Sigmoid colon (tissue), 7 donors: ENCODE measurements around the gene IQSEC2. TPM values are rescaled to one million over a fixed set of nuclear protein-coding genes. Genes with fewer than 3 reads are reported as not detected.

Experiments used
- DNase-seq: peaks from one replicate; pipeline ENCODE4 v3.0.0-alpha.2; 2019
- H3K27ac ChIP-seq, 4 donors: fragments of 200-600 bp; sonication (generic); one replicate each; pipeline ENCODE4 v1.5.1; 2016 to 2019; ENCODE audit warnings: mild to moderate bottlenecking in 1 of 4
- H3K27me3 ChIP-seq, 3 donors: fragments of 200-600 bp; sonication (generic); one replicate each; pipeline ENCODE4 v1.5.1; 2019; ENCODE audit warnings: mild to moderate bottlenecking in 1 of 3
- H3K36me3 ChIP-seq, 4 donors: fragments of 200-600 bp; sonication (generic); one replicate each; pipeline ENCODE4 v1.5.1; 2016 to 2019
- H3K4me1 ChIP-seq, 4 donors: fragments of 200-600 bp; sonication (generic); one replicate each; pipeline ENCODE4 v1.5.1; 2017 to 2019
- H3K4me3 ChIP-seq, 4 donors: fragments of 200-600 bp; sonication (generic); one replicate each; pipeline ENCODE4 v1.5.1; 2017 to 2019; ENCODE audit warnings: mild to moderate bottlenecking in 2 of 4, moderate library complexity in 1 of 4
- H3K9me3 ChIP-seq, 4 donors: fragments of 200-600 bp in 3 of 4; sonication (generic) in 3 of 4; one replicate each; pipeline versions ENCODE4 v1.5.1 to v1.6.1; 2013 to 2019
- EP300 ChIP-seq, 4 donors: sonication (generic); formaldehyde crosslinking; IDR thresholded peaks; one replicate each; pipeline ENCODE4 v1.6.1; 2017; ENCODE audit warnings: antibody characterized with exemption in 4 of 4
- POLR2A ChIP-seq, 2 donors: fragments of 450-650 bp; IDR thresholded peaks; one replicate each; pipeline ENCODE4 v1.6.1; 2016; ENCODE audit warnings: antibody characterized with exemption in 2 of 2, mild to moderate bottlenecking in 2 of 2, moderate library complexity in 2 of 2
- POLR2AphosphoS5 ChIP-seq, 4 donors: sonication (generic); formaldehyde crosslinking; IDR thresholded peaks; one replicate each; pipeline ENCODE4 v1.6.1; 2017; ENCODE audit warnings: antibody characterized with exemption in 4 of 4
- WGBS, 2 donors: extraction: QIAGEN DNeasy Blood & Tissue Kit; methylation state at CpG; one replicate each; pipeline ENCODE4 v1.1.7; 2013; 5-methylcytosine and 5-hydroxymethylcytosine counted together
- intact Hi-C: fragments of 100-400 bp; cut with DNase I; formaldehyde crosslinking; loops from one replicate; pipeline ENCODE4 v1.15.1; 2023
- polyA plus RNA-seq, 3 donors: library from polyadenylated mRNA; stranded (reverse); fragments of 200-250 nt; gene quantifications; one replicate each; pipeline ENCODE4 v1.2.3, GENCODE V29; 2013
- total RNA-seq, 4 donors: library from RNA; depleted of rRNA; stranded (reverse); fragments of >200 nt; gene quantifications; one replicate each; pipeline ENCODE4 v1.1.0, GENCODE V29; 2016
- TF ChIP-seq, protein P1 (sequence below), 4 experiments: fragments of 450-650 bp in 3 of 4; fragments of 200-600 bp in 1 of 4; IDR thresholded peaks; one replicate each; pipeline ENCODE4 v1.5.1; 2016 to 2019; ENCODE audit warnings: antibody characterized with exemption in 4 of 4, mild to moderate bottlenecking in 3 of 4, moderate library complexity in 2 of 4
- donor health status: healthy with polysubstance abuse.
- donor health status: Bipolar disorder and iron deficiency.
- donor health status: healthy.

IQSEC2 gene
- total and polyA plus RNA-seq, 7 donors, result 13.6 to 27.5 (median 19.7) TPM

DNA sequence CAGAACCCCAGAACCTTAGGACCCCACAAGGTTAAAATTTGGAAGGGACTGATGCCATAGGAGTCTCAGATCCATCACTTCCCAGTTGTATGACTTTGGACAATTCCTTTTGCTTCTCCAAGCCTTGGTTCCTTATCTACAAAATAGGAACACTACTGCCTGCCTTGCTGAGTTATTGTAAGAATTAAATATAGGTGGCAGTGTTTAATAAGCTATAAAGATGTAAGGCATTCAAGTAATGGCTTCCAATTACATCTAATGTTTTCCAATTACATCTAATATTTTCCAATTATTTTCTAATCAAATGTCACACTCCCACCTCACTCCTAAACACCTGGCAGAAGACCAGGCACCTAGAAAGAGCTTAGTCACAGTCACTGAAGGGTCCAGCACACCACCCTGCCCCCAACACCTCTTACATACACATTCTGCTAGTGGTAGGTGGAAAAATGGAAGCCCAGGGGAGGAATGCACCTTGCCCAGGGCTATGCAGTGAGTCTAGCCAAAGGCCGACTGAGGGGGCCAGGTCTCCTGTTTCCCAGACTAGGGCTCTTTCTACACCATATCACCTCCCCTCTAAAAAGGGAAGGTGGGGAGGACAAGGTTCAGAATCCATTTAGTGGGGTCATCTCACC is 31.9 kb downstream of the IQSEC2 start:
- H3K36me3 ChIP-seq, result peaks cover 0 to 39% (median 0%) of the 10 kb centered on the region in 4 donors
- H3K27me3 ChIP-seq, result no peaks in the 10 kb centered on the region
- 81 to 100% methylated on average over 1 of the region's 1 CpG for WGBS, 2 donors
- no peaks in the 10 kb centered on the region for H3K9me3 ChIP-seq
- H3K4me1 ChIP-seq, result no peaks in the 10 kb centered on the region
- H3K27ac ChIP-seq, result no peak overlapping the region
- DNase-seq, result no peak
- no peak overlapping the region for H3K4me3 ChIP-seq
- TF ChIP-seq, protein P1, sequence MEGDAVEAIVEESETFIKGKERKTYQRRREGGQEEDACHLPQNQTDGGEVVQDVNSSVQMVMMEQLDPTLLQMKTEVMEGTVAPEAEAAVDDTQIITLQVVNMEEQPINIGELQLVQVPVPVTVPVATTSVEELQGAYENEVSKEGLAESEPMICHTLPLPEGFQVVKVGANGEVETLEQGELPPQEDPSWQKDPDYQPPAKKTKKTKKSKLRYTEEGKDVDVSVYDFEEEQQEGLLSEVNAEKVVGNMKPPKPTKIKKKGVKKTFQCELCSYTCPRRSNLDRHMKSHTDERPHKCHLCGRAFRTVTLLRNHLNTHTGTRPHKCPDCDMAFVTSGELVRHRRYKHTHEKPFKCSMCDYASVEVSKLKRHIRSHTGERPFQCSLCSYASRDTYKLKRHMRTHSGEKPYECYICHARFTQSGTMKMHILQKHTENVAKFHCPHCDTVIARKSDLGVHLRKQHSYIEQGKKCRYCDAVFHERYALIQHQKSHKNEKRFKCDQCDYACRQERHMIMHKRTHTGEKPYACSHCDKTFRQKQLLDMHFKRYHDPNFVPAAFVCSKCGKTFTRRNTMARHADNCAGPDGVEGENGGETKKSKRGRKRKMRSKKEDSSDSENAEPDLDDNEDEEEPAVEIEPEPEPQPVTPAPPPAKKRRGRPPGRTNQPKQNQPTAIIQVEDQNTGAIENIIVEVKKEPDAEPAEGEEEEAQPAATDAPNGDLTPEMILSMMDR (IDR thresholded peaks at IDR 0.05), result no peak
- TF ChIP-seq POLR2A (IDR thresholded peaks at IDR 0.05), result no peak
- TF ChIP-seq EP300 (IDR thresholded peaks at IDR 0.05), result no peak
- intact Hi-C loops, result no loop called here

DNA sequence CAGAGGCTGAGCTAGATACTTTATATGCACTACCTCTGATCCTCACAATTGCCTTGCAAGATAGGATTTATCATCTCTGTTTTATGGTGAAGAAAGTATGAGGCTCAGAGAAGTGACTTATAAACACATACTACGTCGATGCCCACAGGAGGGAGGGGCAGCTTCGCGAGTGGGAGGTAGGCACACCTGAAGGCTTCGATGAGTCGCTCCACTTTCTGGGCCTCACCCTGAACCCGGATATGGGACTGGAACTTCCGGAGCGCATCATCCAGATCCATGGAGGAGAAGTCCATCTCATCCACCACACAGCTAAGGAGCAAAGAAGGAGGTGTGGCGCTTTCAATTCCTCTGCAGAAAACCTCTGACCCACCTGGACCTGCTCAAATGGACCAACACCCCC is 33.5 kb downstream of the IQSEC2 start:
- intact Hi-C loops, result no loop called here
- Histone ChIP-seq H3K4me3 (no peak overlapping the region), H3K4me1 (no peaks in the 10 kb centered on the region), H3K27ac (no peak overlapping the region), H3K27me3 (no peaks in the 10 kb centered on the region), H3K36me3 (peaks cover 0 to 35% (median 2%) of the 10 kb centered on the region in 4 donors), H3K9me3 (no peaks in the 10 kb centered on the region)
- TF ChIP-seq EP300 (IDR thresholded peaks at IDR 0.05), result no peak
- TF ChIP-seq, protein P1 (IDR thresholded peaks at IDR 0.05), result no peak
- no peak for TF ChIP-seq POLR2AphosphoS5 (IDR thresholded peaks at IDR 0.05)
- TF ChIP-seq POLR2A (IDR thresholded peaks at IDR 0.05), result no peak
- no peak for DNase-seq
- whole genome bisulfite sequencing, 2 donors, result 92 to 94% methylated on average over 10 of the region's 10 CpGs

DNA sequence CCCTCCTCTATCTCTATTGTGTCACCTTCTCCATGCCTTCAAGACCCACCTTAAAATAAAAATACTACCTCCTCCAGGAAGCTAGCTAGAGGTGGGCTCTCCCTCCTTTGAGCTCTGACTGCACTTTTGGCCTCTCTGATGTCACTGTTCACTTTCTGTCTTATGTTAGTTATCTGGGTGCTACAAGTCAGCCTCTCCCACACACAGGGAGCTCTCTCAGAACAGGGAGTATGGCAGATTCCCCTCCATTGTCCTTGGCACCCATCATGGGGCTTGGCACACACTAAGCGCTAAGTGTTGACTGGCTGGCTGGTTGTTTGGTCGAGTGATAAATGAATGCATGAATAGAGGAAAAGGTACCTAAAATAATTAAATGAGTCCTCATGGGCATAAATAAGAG is 35.2 kb downstream of the IQSEC2 start:
- no peak for DNase-seq
- intact Hi-C loops, result no loop called here
- Histone ChIP-seq H3K4me3 (no peak overlapping the region), H3K9me3 (no peaks in the 10 kb centered on the region), H3K27ac (no peak overlapping the region), H3K4me1 (no peaks in the 10 kb centered on the region), H3K27me3 (no peaks in the 10 kb centered on the region), H3K36me3 (peaks cover 0 to 42% (median 3%) of the 10 kb centered on the region in 4 donors)
- TF ChIP-seq POLR2AphosphoS5 (IDR thresholded peaks at IDR 0.05) (no peak), EP300 (IDR thresholded peaks at IDR 0.05) (no peak), POLR2A (IDR thresholded peaks at IDR 0.05) (no peak)
- TF ChIP-seq, protein P1 (IDR thresholded peaks at IDR 0.05), result no peak
- WGBS, 2 donors, result 89 to 92% methylated on average over 2 of the region's 2 CpGs

DNA sequence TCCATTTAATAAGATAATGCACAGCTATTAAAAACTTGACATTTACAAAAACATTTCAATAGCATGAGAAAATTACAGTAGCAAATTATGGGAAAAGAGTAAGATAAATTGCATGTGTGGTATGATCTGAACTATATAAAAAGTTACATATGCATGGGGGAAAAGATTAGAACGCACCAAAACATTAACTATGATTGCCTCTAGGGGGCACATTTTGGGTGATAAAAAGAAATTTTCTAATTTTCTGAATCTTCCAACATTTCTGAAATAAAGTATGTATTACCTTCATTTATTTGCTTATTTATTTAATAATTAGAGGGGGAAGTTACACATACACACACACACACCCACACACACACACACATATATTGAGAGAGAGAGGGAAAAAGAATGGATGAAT is 36.8 kb downstream of the IQSEC2 start:
- 59 to 71% methylated on average over 1 of the region's 1 CpG for WGBS, 2 donors
- H3K9me3 ChIP-seq, result no peaks in the 10 kb centered on the region
- intact Hi-C loops, result no loop called here

More for the DNA sequence above, 36.8 kb downstream of the IQSEC2 start:
- Histone ChIP-seq H3K27me3 (no peaks in the 10 kb centered on the region), H3K4me1 (no peaks in the 10 kb centered on the region), H3K4me3 (no peak overlapping the region), H3K36me3 (peaks cover 0 to 44% (median 3%) of the 10 kb centered on the region in 4 donors), H3K27ac (no peak overlapping the region)
- no peak for TF ChIP-seq POLR2AphosphoS5 (IDR thresholded peaks at IDR 0.05)
- no peak for TF ChIP-seq EP300 (IDR thresholded peaks at IDR 0.05)
- TF ChIP-seq, protein P1 (IDR thresholded peaks at IDR 0.05), result no peak
- TF ChIP-seq POLR2A (IDR thresholded peaks at IDR 0.05), result no peak
- no peak for DNase-seq
